Thoracic aorta (tissue), 2 donors: ENCODE results near the gene DENND1B. TPM values are rescaled to one million over a fixed set of nuclear protein-coding genes. Genes with fewer than 3 reads are reported as not detected.

Experiments used
- ATAC-seq: fragments of 150-250 bp; one replicate; pipeline ENCODE4 v1.8.0; 2017; ENCODE audit warnings: low read depth; ENCODE audit not compliant: insufficient number of reproducible peaks, low FRiP score
- DNase-seq: peaks from one replicate; pipeline ENCODE4 v3.0.0-alpha.2; 2020; ENCODE audit warnings: low spot score
- H3K27ac ChIP-seq, 2 donors: fragments of 200-600 bp; sonication (generic); 1 replicate in 1 of 2; 2 replicates in 1 of 2; pipeline ENCODE4 v1.5.1; 2016; ENCODE audit warnings: mild to moderate bottlenecking in 2 of 2, moderate library complexity in 2 of 2
- H3K27me3 ChIP-seq: fragments of 200-600 bp; sonication (generic); replicated peaks from 2 replicates; pipeline ENCODE4 v1.6.0; 2016; ENCODE audit warnings: mild to moderate bottlenecking; ENCODE audit not compliant: insufficient read depth
- H3K36me3 ChIP-seq: fragments of 200-600 bp; sonication (generic); one replicate; pipeline ENCODE4 v1.5.1; 2016
- H3K4me1 ChIP-seq, 2 donors: fragments of 200-600 bp; sonication (generic); 1 replicate in 1 of 2; 2 replicates in 1 of 2; pipeline versions ENCODE4 v1.5.1 to v1.6.0; 2016; ENCODE audit warnings: low read depth in 2 of 2, mild to moderate bottlenecking in 1 of 2; ENCODE audit not compliant: control insufficient read depth in 1 of 2
- H3K4me3 ChIP-seq: fragments of 200-600 bp; sonication (generic); 2 replicates; pipeline ENCODE4 v1.5.1; 2016; ENCODE audit warnings: mild to moderate bottlenecking
- H3K9me3 ChIP-seq: fragments of 200-600 bp; sonication (generic); 2 replicates; pipeline ENCODE4 v1.5.1; 2016
- CTCF ChIP-seq: fragments of 200-600 bp; sonication (generic); IDR thresholded peaks from one replicate; pipeline ENCODE4 v1.5.1; 2019; ENCODE audit warnings: antibody characterized with exemption
- total RNA-seq, 2 donors: library from RNA; depleted of rRNA; stranded (reverse); fragments of >200 nt; gene quantifications; one replicate each; pipeline versions ENCODE4 v1.1.0 to v1.2.3, GENCODE V29; 2016

Gene DENND1B
- total RNA-seq, 2 donors from 2014 or later: 9.6 to 17.2 TPM

DNA sequence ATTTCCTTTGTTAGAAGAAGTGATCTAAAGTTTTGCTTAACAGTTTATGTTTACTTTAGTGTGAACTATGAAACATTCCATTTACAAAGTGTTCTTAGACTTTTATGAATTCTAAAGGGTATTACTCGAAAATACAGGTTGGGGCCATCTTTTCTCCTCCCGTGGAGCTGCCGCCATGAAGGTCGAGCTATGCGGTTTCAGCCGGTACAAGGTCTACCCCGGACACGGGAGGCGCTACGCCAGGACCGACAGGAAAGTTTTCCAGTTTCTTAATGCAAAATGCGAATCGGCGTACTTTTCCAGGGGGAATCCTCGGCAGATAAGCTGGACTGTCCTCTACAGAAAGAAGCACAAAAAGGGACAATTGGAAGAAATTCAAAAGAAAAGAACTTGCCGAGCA is 39.8 kb downstream of the DENND1B start:
- no peaks in the 10 kb centered on the region for H3K36me3 ChIP-seq
- no peak overlapping the region for H3K4me3 ChIP-seq
- no peaks in the 10 kb centered on the region for H3K9me3 ChIP-seq
- peaks cover 0 to 9% of the 10 kb centered on the region in 2 donors for H3K4me1 ChIP-seq
- H3K27me3 ChIP-seq: no peaks in the 10 kb centered on the region
- DNase-seq (no peak), ATAC-seq (no peak)
- H3K27ac ChIP-seq: no peak overlapping the region
- TF ChIP-seq CTCF: no peak

DNA sequence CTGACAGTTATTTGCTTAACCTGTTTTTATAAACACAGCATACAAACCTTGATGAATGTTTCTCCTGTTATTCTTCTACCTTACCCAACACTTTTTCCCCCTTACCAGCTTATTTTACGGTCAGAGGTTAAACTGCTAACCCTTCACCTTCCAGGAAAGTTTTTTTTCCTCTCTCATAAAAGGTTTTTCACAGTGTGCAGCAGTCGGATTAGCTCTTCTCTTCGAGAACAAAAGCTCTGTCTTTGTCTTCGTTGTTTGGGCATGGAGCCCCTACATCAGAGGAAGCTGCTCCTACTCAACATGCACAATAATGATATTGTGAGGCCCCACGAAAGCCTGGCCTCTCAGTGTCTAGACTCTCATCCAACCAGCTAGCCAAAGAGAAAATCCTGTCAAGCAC is 42.0 kb downstream of the DENND1B start:
- no peaks in the 10 kb centered on the region for H3K9me3 ChIP-seq
- DNase-seq (no peak), ATAC-seq (no peak)
- TF ChIP-seq CTCF: no peak
- H3K36me3 ChIP-seq: no peaks in the 10 kb centered on the region
- H3K27me3 ChIP-seq: no peaks in the 10 kb centered on the region
- H3K27ac ChIP-seq: no peak overlapping the region
- H3K4me1 ChIP-seq: peaks cover 0 to 2% of the 10 kb centered on the region in 2 donors
- no peak overlapping the region for H3K4me3 ChIP-seq

GRCh38 chr1:197732187-197732586 is 43.1 kb downstream of the DENND1B start:
- TF ChIP-seq CTCF: no peak
- Histone ChIP-seq H3K4me1 (no peaks in the 10 kb centered on the region), H3K4me3 (no peak overlapping the region), H3K27me3 (no peaks in the 10 kb centered on the region), H3K36me3 (no peaks in the 10 kb centered on the region), H3K27ac (no peak overlapping the region), H3K9me3 (no peaks in the 10 kb centered on the region)
- DNase-seq: no peak
- ATAC-seq: no peak

GRCh38 chr1:197731449-197731848 is 43.8 kb downstream of the DENND1B start:
- Histone ChIP-seq H3K9me3 (no peaks in the 10 kb centered on the region), H3K4me1 (no peaks in the 10 kb centered on the region)

DNA sequence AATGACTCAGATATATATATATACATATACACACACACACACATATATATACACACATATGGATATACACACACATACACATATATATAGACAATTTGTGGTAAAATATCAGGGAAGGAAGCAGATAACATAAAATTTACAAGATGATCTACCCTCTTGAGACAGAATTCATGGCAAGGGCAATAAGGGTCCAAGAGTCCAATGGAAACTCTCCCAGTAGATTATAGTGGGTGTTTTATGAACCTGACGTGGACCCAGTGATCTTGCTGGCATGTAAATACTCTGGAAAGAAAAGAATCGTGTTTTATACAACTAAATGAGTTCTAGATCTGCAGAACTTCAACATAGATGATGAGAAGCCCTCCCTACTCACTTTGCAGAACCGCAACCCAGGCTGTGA is 49.3 kb downstream of the DENND1B start:
- ATAC-seq (no peak), DNase-seq (no peak)
- Histone ChIP-seq H3K9me3 (peaks cover 8% of the 10 kb centered on the region), H3K4me1 (no peaks in the 10 kb centered on the region), H3K27ac (no peak overlapping the region), H3K36me3 (peaks cover 3% of the 10 kb centered on the region), H3K4me3 (no peak overlapping the region), H3K27me3 (no peaks in the 10 kb centered on the region)
- TF ChIP-seq CTCF: no peak

More at GRCh38 chr1:197731449-197731848, 43.8 kb downstream of the DENND1B start:
- no peak overlapping the region for H3K27ac ChIP-seq
- ATAC-seq (no peak), DNase-seq (no peak)
- no peak for TF ChIP-seq CTCF
- no peaks in the 10 kb centered on the region for H3K36me3 ChIP-seq
- no peak overlapping the region for H3K4me3 ChIP-seq
- H3K27me3 ChIP-seq: no peaks in the 10 kb centered on the region
